DND-41 (cell line): ENCODE measurements around the gene MARVELD3.

Source experiments
- CTCF ChIP-seq: IDR thresholded peaks from 2 replicates; pipeline ENCODE4 v1.5.1; 2012; ENCODE audit warnings: borderline replicate concordance, low read length, moderate library complexity, mild to moderate bottlenecking; ENCODE audit not compliant: poor library complexity, severe bottlenecking; ENCODE audit errors: extremely low read depth
- EZH2 ChIP-seq: IDR thresholded peaks from 3 replicates; pipeline ENCODE4 v1.6.1; 2012; ENCODE audit warnings: borderline replicate concordance, low read depth, mild to moderate bottlenecking, moderate library complexity, low read length, inconsistent platforms; ENCODE audit not compliant: severe bottlenecking

GRCh38 chr16:71622088-71622487 lies 3.9 kb upstream of the MARVELD3 start:
- TF ChIP-seq CTCF = no peak
- TF ChIP-seq EZH2 = no peak
